ENCODE data around the gene SNRNP70. TPM values are rescaled to one million over a fixed set of nuclear protein-coding genes. Genes with fewer than 3 reads are reported as not detected.

Gene SNRNP70
- total RNA-seq, 1 experiment from 2014 or later = 138 TPM

DNA sequence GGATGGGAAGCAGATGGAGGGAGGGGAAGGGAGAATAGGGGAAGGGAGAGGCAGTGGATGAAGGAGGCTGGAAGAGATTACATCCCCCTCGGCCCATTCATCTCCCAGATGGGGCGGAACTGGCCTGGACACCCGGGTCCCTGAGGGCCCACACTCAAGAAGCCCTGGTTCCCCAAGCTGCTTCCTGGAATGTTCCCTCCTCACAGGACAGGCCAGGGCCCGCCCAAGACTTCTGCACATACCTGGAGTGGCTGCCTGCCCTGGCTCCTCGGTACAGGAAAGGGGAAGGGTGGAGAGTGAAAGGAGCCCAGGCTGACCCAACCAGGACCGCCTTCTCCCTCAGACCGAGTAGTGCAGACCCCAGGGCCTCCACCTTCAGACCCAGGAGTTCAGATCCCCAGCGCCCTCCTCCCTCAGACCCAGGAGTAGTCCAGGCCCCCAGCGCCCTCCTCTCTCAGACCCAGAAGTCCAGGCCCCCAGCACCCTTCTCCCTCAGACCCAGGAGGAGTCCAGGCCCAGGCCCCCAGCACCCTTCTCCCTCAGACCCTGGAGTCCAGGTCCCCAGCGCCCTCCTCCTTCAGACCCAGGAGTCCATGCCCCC, 21.1 kb upstream of the SNRNP70 start:
- no peak for DNase-seq (ENCODE audit: low spot score)

DNA sequence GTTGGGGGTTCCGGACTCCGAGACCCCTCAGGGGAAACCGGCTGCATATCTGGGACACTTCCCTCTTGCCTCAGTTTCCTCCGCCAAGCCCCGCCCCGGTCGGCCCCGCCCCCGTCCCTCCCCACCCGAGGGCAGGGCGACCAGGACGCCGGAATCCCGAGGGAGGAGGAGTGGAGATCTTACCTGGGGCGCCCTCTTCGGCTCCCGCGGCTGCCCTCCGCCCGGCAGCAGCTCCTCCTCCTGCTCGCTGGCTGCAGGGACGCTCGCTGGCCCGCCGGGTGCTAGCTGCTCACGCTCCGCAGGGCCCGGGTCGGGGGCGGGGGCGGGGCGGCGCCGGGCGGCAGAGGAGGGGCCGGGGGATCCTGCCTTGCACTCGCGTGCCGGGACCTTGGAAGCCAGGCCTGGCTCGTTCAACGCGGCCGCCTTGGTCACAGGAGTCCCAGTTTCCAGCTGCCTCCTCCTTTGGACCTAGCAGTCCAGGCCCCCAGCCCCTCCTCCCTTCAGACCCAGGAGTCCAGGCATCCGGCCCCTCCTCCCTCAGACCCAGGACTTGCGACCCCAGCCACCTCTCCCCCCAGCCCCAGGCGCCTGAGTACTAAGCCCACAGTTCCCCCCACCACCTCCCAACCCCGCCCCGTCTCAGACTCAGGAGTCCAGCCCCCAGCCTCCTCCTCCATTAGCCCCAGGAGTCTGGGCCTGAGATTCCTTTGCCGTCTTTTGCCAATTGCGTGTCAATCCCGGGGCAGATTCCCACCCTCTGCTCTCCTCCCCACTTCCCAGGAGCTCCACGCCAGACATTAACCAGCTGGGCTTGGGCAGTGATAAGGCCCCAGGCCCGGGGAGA, 20.3 kb upstream of the SNRNP70 start, which contains the start of gene NTF4:
TSS of gene NTF4 (minus strand) at position 51 of the 844 bp plus-strand sequence. CDS start 2,821 bp downstream, outside the sequence.
- no peak for DNase-seq (ENCODE audit: low spot score)

DNA sequence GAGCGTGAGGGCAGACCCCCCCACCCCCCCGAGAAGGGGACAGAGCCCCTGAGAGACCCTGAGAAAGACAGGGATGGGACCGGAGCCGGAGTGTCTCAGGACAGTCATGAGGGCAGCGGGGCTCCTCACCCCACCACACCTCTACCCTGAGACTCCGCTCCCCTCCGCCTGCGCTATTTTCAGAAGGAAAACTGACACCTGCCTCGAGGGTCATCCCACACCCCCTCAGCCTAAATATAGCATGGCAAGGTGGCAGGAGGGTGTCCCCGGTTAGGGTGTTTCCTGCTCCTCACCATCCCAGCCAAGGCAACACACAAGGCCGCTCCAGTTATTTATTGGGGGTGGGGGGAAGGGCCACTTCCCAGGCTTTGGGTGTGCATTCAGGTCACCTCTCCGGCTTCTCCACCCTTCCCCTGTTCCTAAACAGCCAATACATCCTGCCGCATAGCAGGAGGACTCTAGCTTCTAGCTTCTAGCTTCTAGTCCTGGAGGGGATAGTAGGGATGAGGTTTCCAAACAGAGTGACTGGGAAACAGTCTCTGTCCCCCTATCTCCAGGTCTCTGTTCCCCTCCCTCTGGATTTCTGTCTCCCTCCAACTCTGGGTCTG, 19.2 kb upstream of the SNRNP70 start:
- DNase-seq (ENCODE audit: low spot score) = no peak

DNA sequence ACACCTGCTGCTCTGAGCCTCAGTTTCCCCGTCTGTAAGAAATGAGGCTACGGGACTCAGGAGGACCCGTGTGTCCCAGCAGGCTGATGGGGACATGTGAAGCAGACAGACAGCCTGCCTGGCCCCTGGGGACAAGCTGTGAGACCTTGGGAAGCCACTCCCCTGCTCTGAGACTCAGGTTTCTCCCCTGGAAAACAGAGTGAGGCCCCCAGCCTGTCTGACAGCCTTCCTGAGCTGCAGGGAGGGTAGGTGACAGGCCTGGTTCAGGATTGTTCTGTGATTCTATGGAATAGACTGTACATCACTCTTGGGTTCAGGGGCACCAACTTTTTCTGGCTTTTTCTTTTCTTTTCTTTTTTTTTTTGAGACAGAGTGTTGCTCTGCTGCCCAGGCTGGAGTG, 17.7 kb upstream of the SNRNP70 start:
- DNase-seq (ENCODE audit: low spot score) = no peak

DNA sequence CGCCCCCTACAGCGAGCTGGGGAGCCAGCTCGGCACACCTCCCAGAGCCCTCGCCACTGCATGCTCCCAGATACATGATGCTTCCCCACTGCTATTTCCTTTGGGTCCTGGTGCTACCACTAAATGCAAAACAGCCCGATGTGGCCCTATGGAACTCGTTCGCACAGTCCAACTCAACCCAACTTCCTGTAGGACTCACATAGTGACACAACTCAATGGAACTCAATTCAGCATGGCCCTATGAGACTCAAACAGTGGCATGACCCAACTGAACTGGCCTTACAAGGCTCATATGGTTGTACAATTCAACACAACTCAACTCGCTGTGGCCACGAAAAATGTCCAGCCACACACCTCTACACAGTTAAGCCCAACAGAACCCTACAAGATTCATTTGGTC, 16.2 kb upstream of the SNRNP70 start:
- DNase-seq (ENCODE audit: low spot score) = no peak

DNA sequence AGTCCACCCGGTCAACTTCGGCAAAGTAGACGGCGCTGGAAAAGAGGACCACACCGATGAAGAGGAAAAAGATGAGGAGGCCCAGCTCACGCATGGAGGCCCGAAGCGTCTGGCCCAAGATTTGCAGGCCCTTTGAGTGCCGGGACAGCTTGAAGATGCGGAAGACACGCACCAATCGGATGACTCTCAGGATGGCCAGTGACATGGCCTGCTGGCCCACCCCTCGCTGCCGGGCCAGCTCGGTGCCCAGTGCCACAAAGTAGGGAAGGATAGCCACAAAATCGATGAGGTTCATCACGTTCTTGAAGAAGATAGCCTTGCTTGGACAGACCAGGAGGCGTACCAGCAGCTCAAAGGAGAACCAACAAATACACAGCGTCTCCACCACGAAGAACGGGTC, 14.8 kb upstream of the SNRNP70 start:
- no peak for DNase-seq (ENCODE audit: low spot score)

DNA sequence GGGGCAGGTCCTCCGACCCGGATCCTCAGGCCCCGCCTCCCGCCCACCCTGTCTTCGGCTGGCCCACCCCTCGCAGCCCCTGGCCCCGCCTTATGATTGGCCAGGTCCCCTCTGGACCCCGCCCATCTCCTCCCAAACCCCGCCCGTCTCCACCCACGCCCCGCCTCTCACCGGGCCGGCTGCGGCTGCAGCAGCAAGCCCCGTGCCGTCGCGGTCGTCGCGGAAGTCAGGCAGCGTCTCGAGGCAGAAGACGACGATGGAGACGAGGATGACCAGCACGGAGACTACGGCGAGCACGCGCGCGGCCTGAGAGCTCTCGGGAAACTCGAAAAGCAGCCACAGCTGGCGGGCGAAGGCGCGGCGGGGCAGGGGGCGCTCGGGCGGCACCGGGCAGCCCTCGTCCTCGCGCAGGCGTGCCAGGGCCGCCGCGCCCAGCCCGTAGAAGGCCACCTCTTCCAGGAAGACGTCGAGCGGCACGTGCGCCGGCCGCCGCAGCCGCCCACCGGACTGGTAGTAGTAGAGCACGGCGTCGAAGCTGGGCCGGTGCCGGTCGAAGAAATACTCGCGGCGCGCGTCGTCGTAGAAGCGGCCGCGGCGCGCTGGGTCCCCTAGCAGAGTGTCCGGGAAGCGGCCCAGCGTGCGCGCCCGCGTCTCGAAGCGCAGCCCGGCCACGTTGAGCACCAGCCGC, 13.2 kb upstream of the SNRNP70 start:
- DNase-seq (ENCODE audit: low spot score) = no peak

DNA sequence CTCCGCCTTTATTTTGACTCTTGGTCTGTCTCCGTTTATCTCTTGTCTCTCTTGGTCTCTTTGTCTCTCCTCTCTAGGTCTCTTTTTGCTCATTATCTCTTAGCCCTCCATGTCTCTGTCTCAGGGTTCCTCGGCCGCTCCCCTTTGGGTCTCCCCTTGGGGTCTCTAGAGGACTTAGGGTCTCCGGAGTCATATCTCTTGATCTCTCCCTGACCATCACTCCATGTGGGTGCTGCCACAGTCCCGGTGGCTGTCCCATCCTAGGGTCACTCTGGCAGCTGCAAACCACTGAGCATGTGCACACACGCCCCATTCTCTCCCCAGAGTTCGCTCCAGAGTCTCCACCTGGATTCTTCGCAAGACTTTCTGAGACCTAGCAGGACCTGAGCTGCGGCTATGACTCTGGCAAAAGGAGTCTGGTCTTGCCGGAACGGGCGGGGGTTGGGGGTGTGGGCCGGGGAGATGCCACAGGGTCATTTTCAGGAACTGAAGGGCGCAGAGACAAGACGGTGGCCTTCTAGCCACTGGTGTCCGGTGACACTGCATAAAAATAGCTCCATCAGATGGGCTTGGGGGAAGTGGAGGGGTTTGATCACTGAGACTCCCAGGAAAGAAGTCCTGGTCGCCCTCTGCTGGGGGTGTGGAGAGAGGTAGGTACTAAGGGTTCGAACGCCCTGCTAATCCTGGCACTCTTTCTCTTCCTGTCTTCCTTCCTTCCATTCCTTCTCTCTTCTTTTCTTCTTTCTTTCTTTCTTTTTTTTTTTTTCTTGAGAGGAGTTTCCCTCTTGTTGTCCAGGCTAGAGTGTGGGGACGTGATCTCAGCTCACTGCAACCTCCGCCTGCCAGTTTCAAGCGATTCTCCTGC, 11.5 kb upstream of the SNRNP70 start:
- DNase-seq (ENCODE audit: low spot score) = peak; percentile 58

DNA sequence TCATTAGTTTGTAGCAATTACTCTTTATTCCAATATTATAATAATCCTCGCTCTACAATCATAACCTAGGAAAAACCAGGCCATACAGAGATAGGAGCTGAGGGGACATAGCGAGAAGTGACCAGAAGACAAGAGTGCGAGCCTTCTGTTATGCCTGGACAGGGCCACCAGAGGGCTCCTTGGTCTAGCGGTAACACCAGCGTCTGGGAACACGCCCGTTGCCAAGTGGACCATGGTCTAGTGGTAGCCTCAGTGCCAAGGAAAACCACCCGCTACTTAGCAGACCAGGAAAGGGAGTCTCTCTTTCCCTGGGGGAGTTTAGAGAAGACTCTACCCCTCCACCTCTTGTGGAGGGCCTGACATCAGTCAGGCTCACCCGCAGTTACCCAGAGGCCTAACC, 10.4 kb upstream of the SNRNP70 start:
- peak; percentile 67 for DNase-seq (ENCODE audit: low spot score)

DNA sequence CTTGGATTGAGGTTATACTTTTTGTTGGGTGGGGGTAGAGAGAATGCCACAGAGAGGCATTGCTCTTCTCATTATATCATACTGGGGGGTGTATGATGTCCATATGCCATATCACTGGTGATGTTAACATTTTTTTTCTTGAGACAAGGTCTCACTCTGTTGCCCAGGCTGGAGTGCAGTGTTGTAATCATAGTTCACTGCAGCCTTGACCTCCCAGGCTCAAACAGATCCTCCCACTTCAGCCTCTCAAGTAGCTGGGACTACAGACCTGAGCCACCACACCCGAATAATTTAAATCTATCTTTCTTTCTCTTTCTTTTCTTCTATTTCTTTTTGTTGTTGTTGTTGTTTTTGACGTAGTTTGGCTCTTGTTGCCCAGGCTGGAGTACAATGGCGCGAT, 4.9 kb upstream of the SNRNP70 start:
- DNase-seq (ENCODE audit: low spot score) = no peak

DNA sequence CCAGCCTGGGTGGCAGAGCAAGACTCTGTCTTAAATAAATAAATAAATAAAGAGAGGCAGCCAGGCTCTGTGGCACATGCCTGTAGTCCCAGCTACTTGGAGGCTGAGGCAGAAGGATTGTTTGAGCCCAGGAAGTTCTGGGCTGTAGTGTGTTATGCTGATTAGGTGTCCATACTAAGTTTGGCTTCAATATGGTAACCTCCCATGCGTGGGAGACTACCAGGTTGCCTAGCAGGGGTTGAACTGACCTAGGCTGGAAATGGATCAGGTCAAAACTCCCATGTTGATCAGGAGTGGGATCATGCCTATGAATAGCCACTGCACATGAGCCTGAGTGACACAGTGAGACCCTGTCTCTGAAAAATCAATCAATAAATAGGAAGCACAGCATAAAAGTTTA, 4.0 kb upstream of the SNRNP70 start:
- DNase-seq (ENCODE audit: low spot score) = no peak

DNA sequence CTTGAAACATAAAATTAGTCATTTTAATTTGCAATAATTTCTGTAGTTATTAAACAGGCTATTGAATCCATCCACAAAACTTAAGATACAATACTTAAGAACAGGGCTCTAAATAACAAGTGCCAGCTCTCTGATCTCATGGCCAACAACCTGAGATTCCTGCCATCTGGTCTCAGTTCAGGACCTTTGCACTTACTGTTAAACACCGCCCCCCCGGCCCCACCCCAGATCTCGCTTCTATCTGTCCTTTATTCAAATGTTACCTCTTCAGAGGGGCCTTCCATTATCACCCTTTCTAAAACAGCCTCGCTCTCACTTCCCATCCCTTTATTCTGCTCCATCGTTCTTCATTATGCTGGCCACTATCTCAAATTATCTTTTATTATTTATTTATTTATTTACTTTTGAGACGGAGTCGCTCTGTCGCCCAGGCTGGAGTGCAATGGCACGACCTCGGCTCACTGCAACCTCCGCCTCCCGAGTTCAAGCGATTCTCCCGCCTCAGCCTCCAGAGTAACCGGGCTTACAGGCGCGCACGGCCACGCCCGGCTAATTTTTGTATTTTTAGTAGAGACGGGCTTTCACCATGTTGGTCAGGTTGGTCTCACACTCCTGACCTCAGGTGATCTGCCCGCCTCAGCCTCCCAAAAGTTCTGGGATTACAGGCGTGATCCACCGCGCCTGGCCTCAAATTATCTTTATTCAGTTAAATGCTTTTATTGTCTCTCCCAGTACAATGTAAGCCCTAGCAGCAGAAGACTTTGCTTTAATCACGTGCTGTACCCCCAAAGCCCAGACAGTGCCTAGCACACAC, 838 bp upstream of the SNRNP70 start:
- no peak for DNase-seq (ENCODE audit: low spot score)

DNA sequence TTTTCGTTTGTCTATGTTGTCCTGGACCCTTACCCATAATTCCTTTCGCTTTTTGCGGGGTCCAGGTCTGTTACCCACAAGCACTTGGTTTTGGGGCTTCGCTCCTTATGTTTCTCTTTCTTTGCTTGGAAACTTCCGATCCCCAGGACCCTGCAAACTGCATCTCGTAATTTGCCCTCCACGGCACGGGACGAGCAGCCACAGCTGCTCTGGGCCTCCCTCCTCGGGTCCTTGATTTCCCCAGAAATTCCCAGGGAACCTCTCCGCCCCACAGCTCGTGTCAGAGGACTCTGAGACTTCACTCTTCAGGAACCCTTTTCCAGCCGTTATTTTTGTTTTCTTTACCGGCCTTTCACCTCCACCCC, 599 bp downstream of the SNRNP70 start:
- no peak for DNase-seq (ENCODE audit: low spot score)

DNA sequence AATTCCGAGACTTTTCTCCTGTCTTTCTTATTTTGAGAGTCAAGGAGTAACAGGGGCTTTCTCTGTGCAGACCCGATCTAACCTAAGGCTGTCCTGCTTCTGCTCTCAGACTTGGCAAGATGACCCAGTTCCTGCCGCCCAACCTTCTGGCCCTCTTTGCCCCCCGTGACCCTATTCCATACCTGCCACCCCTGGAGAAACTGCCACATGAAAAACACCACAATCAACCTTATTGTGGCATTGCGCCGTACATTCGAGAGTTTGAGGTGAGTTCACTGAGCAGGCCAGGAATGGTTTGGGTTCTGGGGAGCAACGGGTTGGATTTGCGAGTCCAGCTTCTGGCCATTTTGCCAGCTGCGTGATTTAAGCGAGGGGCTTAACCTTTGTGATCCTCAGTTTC, 1.0 kb downstream of the SNRNP70 start:
- no peak for DNase-seq (ENCODE audit: low spot score)

DNA sequence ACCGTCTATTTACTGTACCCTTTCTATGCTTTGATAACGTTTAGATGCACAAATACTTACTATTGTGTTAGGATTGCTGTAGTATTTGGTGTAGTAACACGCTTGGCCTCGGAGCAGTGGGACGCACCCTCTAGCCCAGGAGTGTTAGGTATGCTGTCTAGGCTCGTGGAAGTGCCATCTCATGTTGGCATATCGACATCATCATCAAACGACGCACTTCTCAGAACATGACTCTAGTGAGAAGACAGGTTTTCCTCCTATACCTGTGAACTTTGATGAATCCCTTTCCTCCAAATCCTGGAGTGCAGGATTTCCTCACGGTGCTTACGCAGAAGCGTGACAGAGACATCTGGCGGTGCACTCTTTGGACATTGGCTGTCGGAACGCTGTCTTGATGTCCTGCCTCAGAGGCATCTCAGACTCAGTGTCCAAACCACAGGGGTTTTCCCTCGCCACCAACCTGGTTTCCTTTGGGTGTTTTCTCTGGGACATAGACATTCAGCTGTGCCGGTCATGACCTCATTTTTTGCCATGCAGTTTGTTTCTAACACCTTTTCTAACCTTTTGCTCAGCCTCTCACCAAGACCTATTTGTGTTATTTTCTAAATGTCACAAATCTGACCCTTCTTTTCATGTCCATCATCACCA, 6.3 kb downstream of the SNRNP70 start:
- no peak for DNase-seq (ENCODE audit: low spot score)

DNA sequence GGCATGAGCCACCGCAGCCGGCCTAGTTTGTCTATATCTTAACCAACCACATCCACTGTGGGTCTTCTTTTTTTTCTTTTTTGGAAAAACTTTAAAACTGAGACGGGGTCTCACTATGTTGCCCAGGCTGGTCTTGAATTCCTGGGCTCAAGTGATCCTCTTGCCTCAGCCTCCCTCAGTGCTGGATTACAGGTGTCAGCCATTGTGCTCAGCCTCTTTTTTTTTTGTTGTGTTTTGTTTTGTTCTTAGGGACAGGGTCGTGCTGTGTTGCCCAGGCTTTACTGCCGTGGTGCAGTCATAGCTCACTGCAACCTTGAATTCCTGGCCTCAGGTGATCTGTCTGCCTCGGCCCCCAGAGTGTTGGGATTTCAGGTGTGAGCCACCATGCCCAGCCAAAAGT, 7.4 kb downstream of the SNRNP70 start:
- no peak for DNase-seq (ENCODE audit: low spot score)

DNA sequence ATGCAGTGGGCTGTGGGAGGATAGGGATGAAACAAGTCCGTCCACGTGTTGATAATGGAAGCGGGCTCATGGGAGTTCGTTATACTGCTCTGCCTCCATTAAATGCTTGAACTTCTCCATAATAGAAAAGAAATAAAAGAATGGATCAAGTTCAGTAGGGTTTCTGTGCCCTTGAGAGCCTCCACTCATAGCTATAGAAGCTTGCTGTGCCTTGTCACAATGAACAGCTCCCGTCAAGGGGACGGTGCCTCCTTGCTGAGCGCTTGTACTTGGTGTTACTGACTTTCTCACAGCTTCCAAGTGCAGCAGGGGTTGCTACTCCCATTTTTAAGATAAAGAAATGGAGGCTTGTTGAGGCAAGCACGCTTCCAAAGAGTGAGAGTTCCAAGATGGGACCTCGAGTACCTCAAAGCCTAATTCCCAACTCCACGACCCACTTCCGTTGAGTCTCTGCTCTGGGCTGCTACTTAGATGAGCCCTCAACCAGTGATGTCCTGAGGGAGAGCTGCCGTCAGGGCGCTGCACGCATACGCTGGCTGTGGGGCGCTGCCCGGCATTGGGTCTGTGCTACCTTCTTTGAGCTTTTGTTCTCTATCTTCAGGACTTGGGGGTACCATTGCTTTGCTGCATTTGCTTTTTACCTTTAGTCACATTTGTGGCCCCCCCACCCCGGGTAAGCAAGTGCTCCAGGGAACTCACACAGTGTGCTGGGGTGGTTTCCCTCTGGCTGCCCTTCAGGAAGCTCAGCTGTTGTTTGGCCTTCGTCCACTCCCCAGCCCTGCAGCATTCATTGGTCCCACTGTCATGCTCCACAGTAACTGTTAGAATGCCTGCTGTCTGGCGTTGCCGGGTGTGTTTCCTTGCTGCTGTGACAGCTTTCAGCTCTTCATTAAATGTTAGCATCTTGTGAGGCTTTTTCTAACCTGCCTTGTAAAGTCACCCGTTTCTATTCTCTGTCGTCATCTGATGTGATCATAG, 9.5 kb downstream of the SNRNP70 start:
- no peak for DNase-seq (ENCODE audit: low spot score)

DNA sequence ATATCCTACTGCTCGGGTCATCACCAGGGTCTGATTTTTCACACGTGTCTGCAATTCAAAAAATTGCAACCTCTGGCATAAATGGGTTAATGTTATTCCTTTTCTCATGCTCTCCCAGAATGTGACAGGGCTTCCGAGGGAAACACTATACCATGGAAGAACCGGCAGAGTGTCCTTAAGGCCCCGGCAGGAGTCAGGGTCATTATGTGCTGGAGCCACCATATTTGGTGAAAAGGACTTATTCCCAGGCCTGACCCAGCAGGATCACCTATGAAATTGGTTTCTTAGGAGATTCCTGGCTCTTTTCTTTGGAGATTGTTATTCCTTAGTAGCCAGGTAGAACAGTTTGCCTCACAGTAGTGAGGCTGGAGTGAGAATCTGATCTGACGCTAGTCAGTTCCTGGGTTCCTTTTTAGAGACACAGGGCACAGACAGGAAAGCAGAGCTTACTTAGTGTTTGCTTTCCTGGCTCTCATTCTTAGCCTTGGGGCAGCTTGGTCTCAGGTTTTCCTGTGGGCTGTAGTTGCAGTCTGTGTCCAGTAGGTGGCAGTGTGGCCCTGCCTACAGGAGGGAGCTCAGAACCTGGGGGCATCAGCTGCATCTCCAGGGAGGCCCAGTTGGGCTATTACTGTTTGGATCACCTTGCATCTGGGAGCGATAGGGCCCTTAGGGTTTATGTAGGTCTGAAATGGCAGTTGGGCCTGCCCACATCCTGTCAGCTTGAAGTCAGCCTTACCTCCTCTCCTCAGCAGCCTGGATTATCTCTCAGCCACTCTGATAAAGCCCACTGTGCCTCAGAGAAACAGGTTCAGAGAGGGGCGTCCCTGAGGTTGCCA, 12.4 kb downstream of the SNRNP70 start:
- peak; percentile 83 for DNase-seq (ENCODE audit: low spot score)

Data from H4 (cell line).